ENCODE measurements around the gene SH2B2.
"Not testable (repeated sequence)": the region's sequence is repeated elsewhere in the genome, so short reads cannot be mapped to it uniquely, and the experiment has no call there.

SH2B2 gene

DNA sequence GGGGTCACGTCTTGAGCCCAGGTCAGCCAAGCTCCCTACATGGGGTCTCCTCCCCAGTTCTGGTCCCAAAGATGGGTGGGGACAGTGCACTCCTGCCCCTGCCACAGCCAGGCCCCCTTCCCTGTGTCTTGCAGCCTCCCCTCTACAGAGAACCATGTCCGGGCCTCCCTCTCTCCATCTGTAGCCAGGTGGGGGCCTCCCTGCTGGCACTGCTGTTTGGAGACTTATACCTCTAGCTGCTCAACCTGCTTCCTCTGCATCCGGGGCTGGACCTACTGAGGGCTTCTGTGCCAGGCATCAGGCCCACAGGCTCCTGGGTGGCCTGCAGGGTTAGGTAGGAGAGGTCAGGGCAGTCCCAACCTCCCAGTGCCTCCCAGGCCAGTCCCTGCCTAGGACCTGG, 7.9 kb downstream of the SH2B2 start:
- TF ChIP-seq CTCF (IDR thresholded peaks at IDR 0.05; ENCODE audit: extremely low read depth, missing control alignments), result no peak
- DNase-seq (ENCODE audit: low spot score), result no peak

DNA sequence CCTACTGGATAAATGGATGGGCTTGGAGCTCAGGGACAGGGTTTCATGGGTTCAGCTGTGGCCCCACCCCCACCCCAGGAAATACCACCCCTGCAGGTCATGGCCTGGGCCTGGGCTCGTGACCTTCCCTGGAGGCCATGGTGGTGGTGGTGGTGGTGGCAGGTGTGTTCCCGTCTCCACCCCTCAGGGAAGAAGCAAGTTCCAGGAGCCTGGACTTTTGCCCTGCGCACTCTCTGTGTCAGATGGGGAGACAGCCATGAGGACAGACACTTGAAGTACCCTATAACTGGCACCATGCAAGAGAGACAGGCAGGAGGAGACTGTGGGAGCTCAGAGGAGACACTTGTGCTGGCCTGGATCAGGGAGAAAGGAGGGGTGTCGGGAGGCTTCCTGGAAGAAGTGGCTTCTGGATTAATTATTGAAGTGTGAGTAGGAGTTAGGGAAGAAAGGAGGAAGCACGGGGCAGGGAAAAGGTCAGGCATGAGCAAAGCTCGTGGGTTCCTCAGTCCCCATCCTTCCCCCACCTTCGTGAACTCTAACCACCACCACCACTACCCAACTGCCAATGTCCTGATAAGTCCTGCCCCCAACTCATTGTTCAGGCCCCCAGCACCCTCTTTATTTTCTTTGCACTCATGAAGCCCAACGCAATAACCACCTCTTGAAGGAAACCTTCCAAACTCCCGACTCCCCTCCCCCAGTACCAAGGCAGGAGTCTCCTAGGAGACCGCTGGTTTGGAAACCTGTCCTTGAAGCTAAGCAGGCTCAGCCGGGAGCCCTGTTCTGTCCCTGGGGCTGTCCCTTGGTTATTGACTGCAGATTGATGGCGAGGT, 8.9 kb downstream of the SH2B2 start:
- TF ChIP-seq CTCF (IDR thresholded peaks at IDR 0.05; ENCODE audit: extremely low read depth, missing control alignments), result no peak
- no peak for DNase-seq (ENCODE audit: low spot score)

DNA sequence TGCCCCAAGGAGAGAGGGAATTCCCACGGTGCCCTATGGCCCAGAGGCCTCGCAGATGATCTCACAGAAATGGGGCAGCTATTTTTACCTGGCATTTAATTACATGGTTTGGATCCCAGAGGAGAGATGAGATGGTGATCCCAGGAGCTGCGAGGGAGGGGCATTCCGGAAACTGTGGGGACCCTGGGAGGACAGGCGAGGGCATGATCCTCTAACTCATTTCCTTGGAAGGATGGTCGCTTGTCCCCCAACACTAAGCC, 9.4 kb downstream of the SH2B2 start:
- no peak for DNase-seq (ENCODE audit: low spot score)
- TF ChIP-seq CTCF (IDR thresholded peaks at IDR 0.05; ENCODE audit: extremely low read depth, missing control alignments), result no peak

GRCh38 chr7:102296514-102296913, 9.8 kb downstream of the SH2B2 start:
- TF ChIP-seq CTCF (IDR thresholded peaks at IDR 0.05; ENCODE audit: extremely low read depth, missing control alignments), result no peak
- no peak for DNase-seq (ENCODE audit: low spot score)

GRCh38 chr7:102297487-102298218, 11.0 kb downstream of the SH2B2 start:
- TF ChIP-seq CTCF (IDR thresholded peaks at IDR 0.05; ENCODE audit: extremely low read depth, missing control alignments), result no peak

DNA sequence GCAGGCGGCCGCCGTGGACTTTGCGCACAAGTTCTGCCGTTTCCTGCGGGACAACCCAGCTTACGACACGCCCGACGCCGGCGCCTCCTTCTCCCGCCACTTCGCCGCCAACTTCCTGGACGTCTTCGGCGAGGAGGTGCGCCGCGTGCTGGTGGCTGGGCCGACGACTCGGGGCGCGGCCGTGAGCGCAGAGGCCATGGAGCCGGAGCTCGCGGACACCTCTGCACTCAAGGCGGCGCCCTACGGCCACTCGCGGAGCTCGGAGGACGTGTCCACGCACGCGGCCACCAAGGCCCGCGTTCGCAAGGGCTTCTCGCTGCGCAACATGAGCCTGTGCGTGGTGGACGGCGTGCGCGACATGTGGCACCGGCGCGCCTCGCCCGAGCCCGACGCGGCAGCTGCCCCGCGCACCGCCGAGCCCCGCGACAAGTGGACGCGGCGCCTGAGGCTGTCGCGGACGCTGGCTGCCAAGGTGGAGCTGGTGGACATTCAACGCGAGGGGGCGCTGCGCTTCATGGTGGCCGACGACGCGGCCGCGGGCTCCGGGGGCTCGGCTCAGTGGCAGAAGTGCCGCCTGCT, 14.1 kb downstream of the SH2B2 start:
- TF ChIP-seq CTCF (IDR thresholded peaks at IDR 0.05; ENCODE audit: extremely low read depth, missing control alignments), result no peak
- no peak for DNase-seq (ENCODE audit: low spot score)

More at GRCh38 chr7:102297487-102298218, 11.0 kb downstream of the SH2B2 start:
- DNase-seq (ENCODE audit: low spot score), result no peak

GRCh38 chr7:102301367-102301766, 14.7 kb downstream of the SH2B2 start:
- not testable (repeated sequence) for DNase-seq (ENCODE audit: low spot score)

Data from GM20000 (cell line).